IMR-90 (cell line): ENCODE data around the gene GMNN. TPM values are rescaled to one million over a fixed set of nuclear protein-coding genes. Genes with fewer than 3 reads are reported as not detected.

Source experiments
- ATAC-seq: fragments of 200-7000 bp; cut with Tn5 transposase; 2 replicates; pipeline ENCODE4 v1.9.1; 2020; ENCODE audit warnings: low read depth, mild to moderate bottlenecking, moderate library complexity
- BruUV-seq: library from RNA; stranded (reverse); fragments of 400-500 nt; replicated peaks from 2 replicates; lab custom pipeline; 2021; lab: Mats Ljungman, UMichigan
- CTCF ChIA-PET: fragments of 300-600 bp; formaldehyde crosslinking; extraction: SDS; loops from one replicate; lab custom pipeline; 2021; ENCODE audit warnings: antibody characterized with exemption; lab: Yijun Ruan, JAX
- POLR2A ChIA-PET: fragments of 300-600 bp; sonication (Branson Sonifier 250); formaldehyde crosslinking; loops from one replicate; lab custom pipeline; 2022; ENCODE audit warnings: antibody characterized with exemption; ENCODE audit not compliant: unreplicated experiment; lab: Charles Lee
- DNase-seq: peaks from one replicate; pipeline ENCODE4 v3.0.0; 2013
- H2AFZ ChIP-seq: replicated peaks from 2 replicates; pipeline ENCODE3; 2013; ENCODE audit warnings: low read length, mild to moderate bottlenecking; ENCODE audit not compliant: poor library complexity
- H2AK5ac ChIP-seq: 2 replicates; pipeline ENCODE4 v1.6.1; 2013; ENCODE audit warnings: low read depth, low read length, inconsistent platforms
- H2AK9ac ChIP-seq: replicated peaks from 2 replicates; pipeline ENCODE3; 2013; ENCODE audit warnings: mild to moderate bottlenecking, low read depth, low read length, moderate library complexity; ENCODE audit not compliant: poor library complexity
- H2BK120ac ChIP-seq: 2 replicates; pipeline ENCODE4 v1.6.1; 2013; ENCODE audit warnings: low read depth, low read length, inconsistent platforms
- H2BK15ac ChIP-seq: 3 replicates; pipeline ENCODE4 v1.6.1; 2013; ENCODE audit warnings: low read depth, low read length, inconsistent platforms
- H2BK20ac ChIP-seq: 2 replicates; pipeline ENCODE4 v1.6.1; 2013; ENCODE audit warnings: low read depth, mild to moderate bottlenecking, inconsistent platforms, low read length, moderate library complexity
- H2BK5ac ChIP-seq: 2 replicates; pipeline ENCODE4 v1.6.1; 2013; ENCODE audit warnings: mild to moderate bottlenecking, low read depth, low read length, inconsistent platforms; ENCODE audit not compliant: poor library complexity, severe bottlenecking
- H3K14ac ChIP-seq: replicated peaks from 2 replicates; pipeline ENCODE4 v1.6.1; 2013; ENCODE audit warnings: low read depth, low read length, inconsistent platforms
- H3K18ac ChIP-seq: 2 replicates; pipeline ENCODE4 v1.6.1; 2013; ENCODE audit warnings: low read depth, low read length, control low read depth
- H3K23ac ChIP-seq: 2 replicates; pipeline ENCODE4 v1.6.1; 2013; ENCODE audit warnings: low read depth, low read length, inconsistent platforms
- H3K27ac ChIP-seq: 2 replicates; pipeline ENCODE4 v1.5.1; 2013; ENCODE audit warnings: mild to moderate bottlenecking, control low read depth, low read length; ENCODE audit not compliant: insufficient read depth
- H3K27me3 ChIP-seq: 2 replicates; pipeline ENCODE4 v1.6.1; 2013; ENCODE audit warnings: low read length; ENCODE audit not compliant: control insufficient read depth, insufficient read depth
- H3K36me3 ChIP-seq: 2 replicates; pipeline ENCODE4 v1.6.1; 2013; ENCODE audit warnings: low read length, mixed read lengths; ENCODE audit not compliant: control insufficient read depth, insufficient read depth
- H3K4ac ChIP-seq: 2 replicates; pipeline ENCODE4 v1.6.1; 2013; ENCODE audit warnings: low read depth, low read length, inconsistent platforms
- H3K4me1 ChIP-seq: 2 replicates; pipeline ENCODE4 v1.6.1; 2013; ENCODE audit warnings: low read length, mixed read lengths; ENCODE audit not compliant: control insufficient read depth, insufficient read depth
- H3K4me2 ChIP-seq: 2 replicates; pipeline ENCODE4 v1.6.1; 2013; ENCODE audit warnings: low read depth, mild to moderate bottlenecking, control low read depth, low read length, moderate library complexity
- H3K4me3 ChIP-seq: 2 replicates; pipeline ENCODE4 v1.5.1; 2013; ENCODE audit warnings: low read depth, mild to moderate bottlenecking, control low read depth, low read length, moderate library complexity; ENCODE audit not compliant: insufficient read depth
- H3K56ac ChIP-seq: 2 replicates; pipeline ENCODE4 v1.6.1; 2013; ENCODE audit warnings: low read length, inconsistent platforms; ENCODE audit not compliant: insufficient read depth; ENCODE audit errors: extremely low read depth
- H3K79me1 ChIP-seq, 2 experiments: 2 replicates each; pipeline ENCODE4 v1.6.1; 2013; ENCODE audit warnings: low read length in 2 of 2, inconsistent platforms in 1 of 2, low read depth in 1 of 2
- H3K9ac ChIP-seq: 2 replicates; pipeline ENCODE4 v1.6.1; 2013; ENCODE audit warnings: low read depth, low read length, control low read depth
- H3K9me1 ChIP-seq: 2 replicates; pipeline ENCODE4 v1.6.1; 2013; ENCODE audit warnings: low read length, inconsistent platforms; ENCODE audit not compliant: insufficient read depth
- H3K9me3 ChIP-seq: 2 replicates; pipeline ENCODE4 v1.6.1; 2013; ENCODE audit warnings: low read length; ENCODE audit not compliant: control insufficient read depth, insufficient read depth
- H4K20me1 ChIP-seq: 2 replicates; pipeline ENCODE4 v1.6.1; 2013; ENCODE audit warnings: low read length, inconsistent platforms; ENCODE audit not compliant: insufficient read depth
- H4K5ac ChIP-seq: 2 replicates; pipeline ENCODE4 v1.6.1; 2013; ENCODE audit warnings: mild to moderate bottlenecking, low read depth, low read length, control low read depth
- H4K8ac ChIP-seq, 2 experiments: 2 replicates each; pipeline ENCODE4 v1.6.1; 2013; ENCODE audit warnings: low read depth in 2 of 2, low read length in 2 of 2, control low read depth in 1 of 2, inconsistent platforms in 1 of 2
- H4K91ac ChIP-seq: 2 replicates; pipeline ENCODE4 v1.6.1; 2013; ENCODE audit warnings: low read depth, low read length, inconsistent platforms; ENCODE audit not compliant: insufficient read depth
- BHLHE40 ChIP-seq: fragments of 150-350 bp; IDR thresholded peaks from 2 replicates; pipeline ENCODE4 v1.6.1; 2016; ENCODE audit warnings: mild to moderate bottlenecking, low read depth, low read length
- CTCF ChIP-seq: conservative IDR thresholded peaks from 2 replicates; pipeline ENCODE4 v1.5.1; 2012; ENCODE audit warnings: mild to moderate bottlenecking, low read depth, low read length, improper control_type of control experiment
- ELK1 ChIP-seq: fragments of 150-350 bp; IDR thresholded peaks from 2 replicates; pipeline ENCODE4 v1.6.1; 2016; ENCODE audit warnings: low read depth, mild to moderate bottlenecking, low read length, moderate library complexity, borderline replicate concordance
- FOS ChIP-seq: fragments of 150-350 bp; IDR thresholded peaks from 2 replicates; pipeline ENCODE4 v1.6.1; 2016; ENCODE audit warnings: low read depth, low read length
- MAZ ChIP-seq: IDR thresholded peaks from 2 replicates; pipeline ENCODE4 v1.6.1; 2012; ENCODE audit warnings: low read depth, mild to moderate bottlenecking, low read length, improper control_type of control experiment, moderate library complexity, borderline replicate concordance
- MXI1 ChIP-seq: IDR thresholded peaks from 2 replicates; pipeline ENCODE4 v1.6.1; 2012; ENCODE audit warnings: low read depth, mild to moderate bottlenecking, low read length, moderate library complexity, borderline replicate concordance
- NFE2L2 ChIP-seq: fragments of 150-350 bp; IDR thresholded peaks from 2 replicates; pipeline ENCODE4 v1.6.1; 2016; ENCODE audit warnings: low read depth, mild to moderate bottlenecking, low read length
- RAD21 ChIP-seq: IDR thresholded peaks from 2 replicates; pipeline ENCODE4 v1.6.1; 2012; ENCODE audit warnings: low read length, improper control_type of control experiment
- RCOR1 ChIP-seq: IDR thresholded peaks from 2 replicates; pipeline ENCODE4 v1.6.1; 2012; ENCODE audit warnings: mild to moderate bottlenecking, low read length, improper control_type of control experiment; ENCODE audit not compliant: insufficient replicate concordance
- RFX5 ChIP-seq: IDR thresholded peaks from 2 replicates; pipeline ENCODE4 v1.8.0; 2012; ENCODE audit warnings: low read depth, mild to moderate bottlenecking, low read length, moderate library complexity
- SMC3 ChIP-seq: fragments of 150-350 bp; IDR thresholded peaks from 2 replicates; pipeline ENCODE4 v1.6.1; 2016; ENCODE audit warnings: low read depth, mild to moderate bottlenecking, antibody characterized with exemption, low read length, moderate library complexity
- WGBS, 2 experiments: methylation state at CpG; one replicate each; pipeline versions ENCODE4 v1.1.5 to v1.1.7; 2013; ENCODE audit warnings: missing lambda C conversion rate in 2 of 2; ENCODE audit not compliant: insufficient read length in 1 of 2; ENCODE audit errors: extremely low coverage in 2 of 2; 5-methylcytosine and 5-hydroxymethylcytosine counted together
- dilution Hi-C: fragments of 300-500 bp; cut with HindIII; formaldehyde crosslinking; loops from one replicate; pipeline ENCODE4 v1.14.3; 2018; ENCODE audit warnings: low sequenced_read_pairs; ENCODE audit not compliant: unreplicated experiment
- in situ Hi-C: fragments of 300-500 bp; cut with MboI; formaldehyde crosslinking; loops from 3 replicates; pipeline ENCODE4 v1.14.3; 2019; ENCODE audit warnings: low sequenced_read_pairs, inconsistent platforms, mixed read lengths
- intact Hi-C: fragments of 100-400 bp; cut with micrococcal nuclease; formaldehyde crosslinking; loops from 2 replicates; pipeline ENCODE4 v1.10.0; 2022
- polyA plus RNA-seq, 3 experiments: library from polyadenylated mRNA; depleted of rRNA; stranded (reverse); fragments of >200 nt; gene quantifications; 2 replicates each; pipeline ENCODE4 v1.2.3, GENCODE V29; 2012; ENCODE audit warnings: low replicate concordance in 1 of 3
- total RNA-seq: library from RNA; depleted of rRNA; stranded (reverse); fragments of >200 nt; gene quantifications from 2 replicates; pipeline ENCODE4 v1.2.3, GENCODE V29; 2012

Gene GMNN
- total and polyA plus RNA-seq, 2 of the 4 experiments (the other 2 are of a cell fraction): 19.7 to 22.2 TPM

DNA sequence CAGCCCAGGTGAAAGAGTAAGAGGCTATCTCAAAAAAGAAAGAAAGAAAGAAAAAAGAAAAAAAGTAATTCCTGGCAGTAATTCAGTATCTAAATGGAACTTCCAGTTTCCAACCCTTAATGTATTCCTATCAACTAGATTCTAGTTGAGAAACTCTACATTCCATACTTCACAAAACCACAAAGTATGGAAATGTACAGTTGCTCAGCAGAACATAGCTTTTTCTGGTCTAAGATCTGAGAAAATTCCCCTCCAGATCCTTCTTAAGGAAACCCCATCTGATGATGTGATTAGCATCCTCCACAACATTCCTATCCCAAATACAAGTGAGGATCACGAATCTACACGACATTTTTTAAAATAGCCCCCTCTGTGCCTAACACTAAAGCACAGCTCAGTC lies 20.4 kb downstream of the GMNN start:
- TF ChIP-seq BHLHE40 (no peak), SMC3 (no peak), ELK1 (no peak), FOS (no peak), MXI1 (no peak), RAD21 (no peak), RFX5 (no peak), RCOR1 (no peak), NFE2L2 (no peak), MAZ (no peak), CTCF (no peak)
- WGBS, 2 experiments: no CpG with 5 or more reads among the region's 2 CpGs
- H3K23ac ChIP-seq: no peak overlapping the region
- POLR2A ChIA-PET: no interaction called here
- no peak overlapping the region for H2BK15ac ChIP-seq
- H3K9ac ChIP-seq: no peak overlapping the region
- H3K27ac ChIP-seq: no peak overlapping the region
- H3K4me2 ChIP-seq: no peak overlapping the region
- H3K9me1 ChIP-seq: no peaks in the 10 kb centered on the region
- no peak overlapping the region for H3K4ac ChIP-seq
- H3K4me1 ChIP-seq: peaks cover 2% of the 10 kb centered on the region; the same call in 1 of the 2 replicates
- H4K5ac ChIP-seq: no peak overlapping the region
- DNase-seq: peak; percentile 47
- no peaks in the 10 kb centered on the region for H4K20me1 ChIP-seq
- ATAC-seq: no peak
- no peak overlapping the region for H2AK5ac ChIP-seq
- H2BK120ac ChIP-seq: no peak overlapping the region
- H3K9me3 ChIP-seq: no peaks in the 10 kb centered on the region
- no peak overlapping the region for H2BK5ac ChIP-seq
- BruUV-seq: no TSS peak
- H4K91ac ChIP-seq: no peak overlapping the region
- CTCF ChIA-PET: no interaction called here
- no peaks in the 10 kb centered on the region for H3K27me3 ChIP-seq
- intact Hi-C loops (loop anchor here (5.0 kb wide), 1 partner anchor 37 kb away; no protein-coding TSS in a partner anchor), in situ Hi-C loops (no loop called here), dilution Hi-C loops (no loop called here)
- no peak overlapping the region; the same call in 1 of the 2 replicates for H2BK20ac ChIP-seq
- no peak overlapping the region for H3K56ac ChIP-seq
- no peak overlapping the region for H3K14ac ChIP-seq
- H4K8ac ChIP-seq: no peak overlapping the region
- no peaks in the 10 kb centered on the region for H3K36me3 ChIP-seq
- H3K4me3 ChIP-seq: no peak overlapping the region
- no peaks in the 10 kb centered on the region for H3K79me1 ChIP-seq
- no peak overlapping the region for H2AK9ac ChIP-seq
- H2AFZ ChIP-seq: no peak overlapping the region
- H3K18ac ChIP-seq: peak overlapping the region; percentile 59; the same call in 1 of the 2 replicates
